Esophagus (tissue), 2 donors: ENCODE measurements around the gene ITGB5. TPM values are rescaled to one million over a fixed set of nuclear protein-coding genes. Genes with fewer than 3 reads are reported as not detected.

Experiments
- H3K27ac ChIP-seq, 2 donors: one replicate each; pipeline ENCODE4 v1.5.1; 2013; ENCODE audit warnings: low read depth in 2 of 2, mild to moderate bottlenecking in 2 of 2, inconsistent platforms in 1 of 2, low read length in 1 of 2, moderate library complexity in 1 of 2
- H3K27me3 ChIP-seq, 2 donors: one replicate each; pipeline ENCODE4 v1.6.1; 2013; ENCODE audit warnings: low read length in 2 of 2, control low read depth in 1 of 2, mild to moderate bottlenecking in 1 of 2; ENCODE audit not compliant: insufficient read depth in 2 of 2, control insufficient read depth in 1 of 2
- H3K36me3 ChIP-seq, 2 donors: one replicate each; pipeline ENCODE4 v1.6.1; 2013; ENCODE audit warnings: low read length in 1 of 2; ENCODE audit not compliant: control insufficient read depth in 2 of 2, insufficient read depth in 2 of 2
- H3K4me1 ChIP-seq, 2 donors: one replicate each; pipeline ENCODE4 v1.6.1; 2013; ENCODE audit warnings: low read length in 1 of 2; ENCODE audit not compliant: control insufficient read depth in 2 of 2, insufficient read depth in 2 of 2
- H3K4me3 ChIP-seq, 2 donors: one replicate each; pipeline ENCODE4 v1.5.1; 2013; ENCODE audit warnings: low read length in 2 of 2, mild to moderate bottlenecking in 2 of 2, low read depth in 1 of 2, moderate library complexity in 1 of 2
- H3K9me3 ChIP-seq, 2 donors: one replicate each; pipeline ENCODE4 v1.6.1; 2013; ENCODE audit warnings: mild to moderate bottlenecking in 2 of 2, low read depth in 1 of 2, low read length in 1 of 2, moderate library complexity in 1 of 2; ENCODE audit not compliant: control insufficient read depth in 2 of 2, insufficient read depth in 1 of 2
- WGBS, 2 donors: extraction: QIAGEN DNeasy Blood & Tissue Kit; methylation state at CpG; one replicate each; pipeline ENCODE4 v1.1.7; 2013; 5-methylcytosine and 5-hydroxymethylcytosine counted together
- polyA plus RNA-seq, 2 donors: library from polyadenylated mRNA; stranded (reverse); fragments of 200-250 nt; gene quantifications; one replicate each; pipeline ENCODE4 v1.2.3, GENCODE V29; 2013
- donor health status: healthy with polysubstance abuse.
- donor health status: Bipolar disorder and iron deficiency.

ITGB5 gene
- polyA plus RNA-seq, 2 donors: 19.5 to 39.6 TPM

DNA sequence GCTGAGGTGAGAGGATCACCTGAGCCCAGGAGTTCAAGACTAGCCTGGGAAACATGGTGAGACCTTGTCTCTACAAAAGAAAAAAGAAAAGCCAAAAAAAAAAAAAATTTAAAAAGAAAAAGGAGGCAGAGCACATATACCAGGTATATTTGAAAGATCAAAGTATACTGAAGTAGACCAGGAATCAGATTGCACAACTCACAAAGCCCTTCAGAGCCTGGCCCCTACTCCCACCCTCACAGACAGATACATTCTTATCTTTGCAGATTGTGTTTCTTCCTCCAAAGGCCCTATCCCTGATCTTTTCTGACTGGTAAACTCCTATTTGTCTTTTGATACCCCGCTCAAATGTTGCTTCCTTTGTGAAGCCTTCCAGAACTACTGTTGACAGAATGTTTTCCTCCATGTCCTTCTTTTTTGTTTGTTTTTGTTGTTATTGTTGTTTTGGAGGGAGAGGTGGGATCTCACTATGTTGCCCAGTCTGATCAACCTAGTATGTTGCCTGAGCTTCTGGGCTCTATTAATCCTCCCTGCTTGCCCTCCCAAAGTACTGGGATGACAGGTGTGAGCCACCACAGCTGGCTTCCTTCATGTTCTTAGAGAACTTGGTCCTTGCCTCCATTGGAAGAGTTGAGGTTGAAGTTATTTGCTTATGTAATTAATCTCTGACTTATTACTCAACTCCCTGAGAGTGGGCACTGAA is 9.8 kb upstream of the ITGB5 start:
- Histone ChIP-seq H3K27me3 (no peaks in the 10 kb centered on the region), H3K27ac (no peak overlapping the region), H3K36me3 (no peaks in the 10 kb centered on the region), H3K4me3 (no peak overlapping the region), H3K4me1 (peaks cover 0 to 3% of the 10 kb centered on the region in 2 donors), H3K9me3 (no peaks in the 10 kb centered on the region)
- WGBS, 2 donors: 94 to 97% methylated on average over 1 of the region's 1 CpG

DNA sequence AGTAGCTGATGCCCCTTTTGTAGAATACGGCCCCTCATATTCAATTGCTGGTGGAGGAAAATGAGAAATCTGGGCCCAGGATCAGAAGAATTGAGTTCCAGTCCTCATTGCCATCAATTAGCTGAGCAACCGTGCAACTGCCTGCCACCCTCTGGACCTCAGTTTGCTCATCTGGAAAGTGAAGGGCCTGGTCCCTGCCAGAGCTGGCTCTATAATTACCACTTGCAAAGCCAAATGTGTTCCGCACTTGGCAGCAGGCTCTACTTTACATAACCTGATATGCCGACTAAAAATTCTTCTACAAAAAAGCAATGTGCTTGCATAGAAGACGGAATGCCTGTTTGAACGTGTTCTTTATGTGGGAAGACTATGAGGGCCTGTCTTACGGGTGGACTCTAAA is 8.6 kb upstream of the ITGB5 start:
- Histone ChIP-seq H3K9me3 (no peaks in the 10 kb centered on the region), H3K4me3 (no peak overlapping the region), H3K4me1 (peaks cover 0 to 3% of the 10 kb centered on the region in 2 donors), H3K27me3 (no peaks in the 10 kb centered on the region), H3K27ac (no peak overlapping the region), H3K36me3 (no peaks in the 10 kb centered on the region)
- WGBS, 2 donors: 55 to 58% methylated on average over 7 of the region's 7 CpGs

DNA sequence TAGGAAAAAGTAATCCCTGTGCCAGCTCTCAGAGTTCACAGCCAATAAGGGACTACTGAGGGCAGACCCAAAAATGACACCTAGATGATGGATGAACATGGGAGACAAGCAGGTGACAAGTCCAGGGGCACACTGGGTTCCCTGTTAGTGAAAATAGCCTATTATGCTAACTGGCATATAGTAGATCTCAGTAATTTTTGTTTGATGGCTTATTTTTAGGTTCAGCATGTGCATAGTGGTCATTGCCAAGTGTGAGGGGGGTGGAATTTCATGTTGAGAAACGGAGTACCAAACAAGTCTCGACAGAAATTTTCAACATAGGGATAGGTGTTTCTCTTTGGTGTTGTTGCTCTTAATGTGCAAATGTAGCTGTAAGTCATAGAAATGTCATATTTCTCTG is 6.4 kb upstream of the ITGB5 start:
- Histone ChIP-seq H3K36me3 (no peaks in the 10 kb centered on the region), H3K27ac (no peak overlapping the region), H3K9me3 (no peaks in the 10 kb centered on the region), H3K27me3 (no peaks in the 10 kb centered on the region), H3K4me1 (peaks cover 0 to 3% of the 10 kb centered on the region in 2 donors), H3K4me3 (no peak overlapping the region)
- WGBS, 2 donors: 33 to 38% methylated on average over 2 of the region's 2 CpGs

DNA sequence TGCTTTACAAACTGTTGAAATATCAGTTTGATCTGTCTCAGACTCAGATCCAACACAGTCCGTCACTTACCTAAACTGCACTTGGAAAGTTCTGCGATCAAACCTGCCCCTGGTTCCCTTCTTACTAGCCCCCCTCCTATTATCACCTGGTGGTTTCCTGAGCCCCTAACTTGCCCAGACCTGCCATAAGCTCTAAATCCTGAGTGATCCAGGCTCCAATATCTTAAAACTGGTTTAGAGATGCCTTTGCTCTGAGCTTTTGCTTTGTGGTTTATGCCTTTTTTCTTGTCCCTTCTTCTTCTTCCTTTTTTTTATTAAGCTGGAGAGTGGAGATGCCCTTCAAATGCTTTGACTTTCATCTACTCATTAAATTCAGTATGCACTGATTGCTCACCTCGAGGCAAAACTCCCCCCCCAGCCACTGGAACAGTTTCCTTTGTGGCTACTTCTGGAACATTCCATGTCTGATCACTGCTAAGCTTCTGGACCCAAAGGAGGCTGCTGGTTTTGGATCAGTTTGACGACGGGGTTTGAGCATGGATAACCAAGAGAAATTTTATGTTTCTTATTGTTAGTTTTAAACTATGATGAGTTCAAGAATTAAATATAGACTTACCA is 3.5 kb upstream of the ITGB5 start:
- no peaks in the 10 kb centered on the region for H3K27me3 ChIP-seq
- no peak overlapping the region for H3K27ac ChIP-seq
- peaks cover 0 to 5% of the 10 kb centered on the region in 2 donors for H3K4me1 ChIP-seq
- no peak overlapping the region for H3K4me3 ChIP-seq
- no peaks in the 10 kb centered on the region for H3K36me3 ChIP-seq
- H3K9me3 ChIP-seq: peaks cover 0 to 2% of the 10 kb centered on the region in 2 donors
- WGBS, 2 donors: 51 to 67% methylated on average over 5 of the region's 5 CpGs

DNA sequence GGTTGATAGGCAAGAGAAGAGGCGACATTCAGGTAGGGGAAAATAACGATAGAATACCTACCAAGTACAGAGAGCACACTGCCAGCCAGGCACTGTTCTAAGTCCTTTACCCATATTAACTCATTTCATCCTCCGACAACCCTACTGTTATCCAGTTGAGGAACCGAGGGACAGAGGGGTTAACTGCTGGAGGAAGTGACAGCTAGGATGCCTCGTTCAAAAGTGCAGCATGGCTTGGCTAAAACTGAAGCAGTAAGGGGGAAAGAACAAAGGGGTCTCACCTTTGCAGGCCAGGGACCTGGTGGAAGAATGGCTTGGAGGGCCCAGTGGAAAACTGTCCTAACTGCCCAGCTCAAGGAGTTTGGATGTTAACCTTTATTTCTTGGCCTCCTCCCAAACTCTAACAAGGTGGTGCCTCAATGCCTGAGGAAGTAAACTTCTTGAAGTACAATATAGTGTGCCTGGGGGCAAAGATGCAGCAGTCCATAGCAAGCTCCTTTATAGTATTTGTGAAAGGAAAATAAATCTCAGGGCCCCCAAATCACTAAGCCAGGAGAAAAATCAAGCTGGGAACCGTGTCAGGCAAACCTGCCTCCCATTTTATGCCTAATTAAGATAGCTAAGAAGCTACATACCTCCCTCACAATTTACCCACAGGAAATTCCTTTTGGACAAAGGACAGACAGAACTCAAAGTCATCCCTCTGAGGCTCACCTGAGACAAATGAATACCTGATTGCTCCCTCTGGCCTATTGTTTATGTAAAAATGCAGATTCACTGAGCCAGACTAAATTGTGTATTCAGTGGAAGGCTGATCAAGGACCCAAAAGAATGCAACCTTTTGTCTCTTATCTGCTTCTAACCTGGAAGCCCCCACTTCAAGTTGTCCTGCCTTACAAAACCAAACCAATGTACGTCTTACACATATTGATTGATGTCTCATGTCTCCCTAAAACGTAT is 1.6 kb upstream of the ITGB5 start:
- WGBS, 2 donors: 67 to 75% methylated on average over 8 of the region's 8 CpGs
- Histone ChIP-seq H3K27ac (no peak overlapping the region), H3K9me3 (peaks cover 0 to 2% of the 10 kb centered on the region in 2 donors), H3K4me1 (peaks cover 0 to 7% of the 10 kb centered on the region in 2 donors), H3K36me3 (no peaks in the 10 kb centered on the region), H3K27me3 (no peaks in the 10 kb centered on the region), H3K4me3 (no peak overlapping the region)

DNA sequence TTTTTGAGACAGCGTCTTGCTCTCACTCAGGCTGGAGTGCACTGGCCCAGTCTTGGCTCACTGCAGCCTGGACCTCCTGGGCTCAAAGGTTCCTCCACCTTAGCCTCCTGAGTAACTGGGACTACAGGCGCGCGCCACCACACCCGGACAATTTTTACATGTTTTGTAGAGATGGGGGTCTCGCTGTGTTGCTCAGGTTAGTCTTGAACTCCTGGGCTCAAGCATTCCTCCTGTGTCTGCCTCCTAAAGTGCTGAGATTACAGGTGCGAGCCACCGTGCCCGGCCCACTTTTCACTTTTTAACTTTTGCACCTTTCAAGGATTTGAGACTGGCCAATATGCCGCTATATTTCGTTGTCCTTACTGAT is 750 bp upstream of the ITGB5 start:
- Histone ChIP-seq H3K9me3 (peaks cover 0 to 2% of the 10 kb centered on the region in 2 donors), H3K36me3 (no peaks in the 10 kb centered on the region), H3K4me1 (peaks cover 0 to 10% of the 10 kb centered on the region in 2 donors), H3K4me3 (peak overlapping the region; percentile 61 to 75), H3K27me3 (no peaks in the 10 kb centered on the region), H3K27ac (peak overlapping the region; percentile 93)
- WGBS, 2 donors: 88% methylated on average over 11 of the region's 11 CpGs

DNA sequence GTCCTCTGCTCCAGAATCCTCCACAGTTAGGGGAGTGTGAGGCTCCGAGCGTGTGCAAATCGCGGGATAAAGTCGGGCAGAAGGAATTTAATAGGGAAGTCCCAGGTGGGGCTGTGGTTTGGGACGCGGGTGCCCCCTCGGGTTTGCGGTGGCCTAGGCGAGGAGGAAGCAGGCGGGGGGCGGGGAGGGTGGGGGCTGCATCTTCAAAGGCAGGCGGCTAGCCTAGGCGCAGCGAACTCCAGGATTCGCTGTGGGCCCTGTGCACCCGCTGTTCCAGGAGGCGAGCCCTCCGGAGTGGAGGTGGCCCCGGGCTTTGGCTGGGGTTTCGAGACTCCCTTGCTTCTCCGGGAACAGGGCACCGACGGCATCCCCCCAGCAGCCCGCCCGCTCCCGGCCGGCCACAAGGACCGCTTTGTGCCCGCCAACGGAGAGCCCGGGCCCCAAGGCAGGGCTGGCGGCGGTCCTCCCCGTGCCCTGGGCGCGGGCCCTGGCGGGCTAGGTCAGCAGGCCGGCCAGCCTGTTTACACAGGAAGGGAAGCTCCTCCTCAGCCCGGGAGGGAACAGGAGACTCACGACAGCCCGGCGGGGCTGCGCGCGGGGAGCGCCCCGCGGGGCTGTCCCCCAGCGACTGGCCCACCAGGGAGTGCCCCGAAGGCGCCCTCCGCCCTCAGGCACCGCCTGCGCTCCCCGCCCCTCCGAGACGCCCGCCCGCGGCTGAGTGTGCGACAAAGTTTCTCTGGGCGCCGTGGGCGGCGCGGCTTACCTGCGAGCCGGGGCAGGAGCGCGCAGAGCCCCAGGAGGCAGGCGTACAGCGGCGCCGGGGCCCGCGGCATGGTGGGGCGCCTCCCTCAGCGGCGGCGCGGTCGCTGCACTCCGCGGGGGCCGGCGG is 753 bp downstream of the ITGB5 start:
- Histone ChIP-seq H3K36me3 (no peaks in the 10 kb centered on the region), H3K9me3 (peaks cover 0 to 2% of the 10 kb centered on the region in 2 donors), H3K27me3 (no peaks in the 10 kb centered on the region), H3K4me3 (peak overlapping the region; percentile 61 to 75), H3K4me1 (peaks cover 2 to 12% of the 10 kb centered on the region in 2 donors), H3K27ac (peak overlapping the region; percentile 93)
- 0 to 2% methylated on average over 69 to 87 of the region's 87 CpGs for WGBS, 2 donors

DNA sequence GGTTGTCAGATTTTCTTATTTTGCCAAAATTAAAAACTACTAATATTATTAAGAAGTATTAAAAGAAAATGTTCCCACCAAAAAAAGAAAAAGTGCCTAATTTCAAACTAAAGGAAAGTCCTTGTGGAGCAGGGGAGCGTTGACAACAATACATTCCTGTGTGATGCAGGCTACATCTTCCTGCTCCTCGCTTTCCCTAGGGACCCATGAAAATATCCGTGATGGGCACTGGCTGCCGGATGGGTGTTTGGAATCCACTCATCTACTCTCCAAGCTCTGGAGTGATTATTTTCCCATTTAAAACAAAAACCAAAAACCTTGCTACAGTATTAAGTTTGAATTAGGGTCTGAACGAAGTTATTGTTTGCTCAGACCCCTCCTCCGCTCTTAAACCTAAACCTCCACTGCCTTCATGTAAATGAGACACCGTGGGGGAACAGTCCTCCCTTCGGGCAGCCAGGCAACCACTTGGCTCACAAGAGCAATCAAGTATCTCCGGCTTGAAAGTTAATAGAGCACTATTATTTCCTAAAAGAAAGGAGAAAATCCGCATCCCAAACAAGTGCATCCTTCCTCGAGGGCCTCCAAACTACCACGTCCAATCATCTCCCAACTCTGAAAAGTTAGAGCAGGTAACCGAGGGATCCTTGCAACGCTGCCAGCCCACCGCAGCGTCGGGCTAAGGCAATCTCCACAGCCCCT is 1.5 kb downstream of the ITGB5 start:
- Histone ChIP-seq H3K9me3 (peaks cover 0 to 2% of the 10 kb centered on the region in 2 donors), H3K27ac (peak overlapping the region; percentile 93), H3K36me3 (no peaks in the 10 kb centered on the region), H3K4me1 (peaks cover 2 to 12% of the 10 kb centered on the region in 2 donors), H3K27me3 (no peaks in the 10 kb centered on the region), H3K4me3 (peak overlapping the region; percentile 61 to 75)
- 32 to 33% methylated on average over 17 of the region's 17 CpGs for WGBS, 2 donors
